Bronchial epithelial cell (primary cell): Measurements from ENCODE around the gene CSAD. TPM values are rescaled to one million over a fixed set of nuclear protein-coding genes. Genes with fewer than 3 reads are reported as not detected.

Experiments used
- DNase-seq: peaks from one replicate; pipeline ENCODE4 v3.0.0-alpha.2; 2010; ENCODE audit warnings: low read depth
- FAIRE-seq: peaks from 2 replicates; lab custom pipeline; 2011; peaks lifted over from hg19 to GRCh38; lab: Jason Lieb, UNC
- H3K27me3 ChIP-seq: 2 replicates; pipeline ENCODE4 v1.5.1; 2011; ENCODE audit warnings: low read length; ENCODE audit not compliant: control insufficient read depth, insufficient read depth
- H3K36me3 ChIP-seq: 2 replicates; pipeline ENCODE4 v1.5.1; 2011; ENCODE audit warnings: low read length; ENCODE audit not compliant: control insufficient read depth, insufficient read depth
- H3K4me3 ChIP-seq: 2 replicates; pipeline ENCODE4 v1.5.1; 2011; ENCODE audit warnings: mild to moderate bottlenecking, low read depth, low read length, control low read depth
- total RNA-seq: library from RNA; depleted of rRNA; stranded (reverse); fragments of >200 nt; gene quantifications from 2 replicates; pipeline ENCODE4 v1.2.1, GENCODE V29; 2014
- TF ChIP-seq, protein P1 (sequence below): IDR thresholded peaks from 2 replicates; pipeline ENCODE4 v1.5.1; 2011; ENCODE audit warnings: mild to moderate bottlenecking, moderate library complexity, low read length, control low read depth, inconsistent platforms; ENCODE audit not compliant: insufficient read depth, severe bottlenecking

Gene CSAD
- total RNA-seq, 1 donor from 2014 or later: 6.6 TPM

DNA sequence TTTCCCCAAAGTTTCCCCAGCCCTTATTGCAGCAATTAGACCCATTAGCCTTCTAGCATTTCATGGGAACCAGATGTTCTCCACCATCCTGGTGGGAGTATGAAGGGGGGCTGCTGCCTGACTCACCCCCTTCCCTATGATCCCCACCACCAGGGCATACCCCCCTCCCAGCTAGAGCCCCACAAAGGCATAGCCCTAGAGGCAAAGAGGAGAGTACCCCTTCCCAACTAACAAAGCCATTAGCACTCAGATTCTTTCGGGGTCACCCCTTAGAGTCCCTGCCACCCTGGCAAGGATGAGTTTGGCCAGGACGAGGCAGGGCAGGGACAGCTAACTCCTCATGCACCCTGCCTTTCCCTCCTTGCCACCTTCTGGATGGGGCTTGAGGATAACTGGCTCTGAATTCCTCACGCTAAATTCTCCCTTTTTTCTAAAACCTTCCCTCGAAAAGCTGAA, 42.1 kb upstream of the CSAD start:
- H3K27me3 ChIP-seq: no peaks in the 10 kb centered on the region
- H3K4me3 ChIP-seq: no peak overlapping the region
- no peak for DNase-seq
- no peak for FAIRE-seq
- TF ChIP-seq, protein P1, sequence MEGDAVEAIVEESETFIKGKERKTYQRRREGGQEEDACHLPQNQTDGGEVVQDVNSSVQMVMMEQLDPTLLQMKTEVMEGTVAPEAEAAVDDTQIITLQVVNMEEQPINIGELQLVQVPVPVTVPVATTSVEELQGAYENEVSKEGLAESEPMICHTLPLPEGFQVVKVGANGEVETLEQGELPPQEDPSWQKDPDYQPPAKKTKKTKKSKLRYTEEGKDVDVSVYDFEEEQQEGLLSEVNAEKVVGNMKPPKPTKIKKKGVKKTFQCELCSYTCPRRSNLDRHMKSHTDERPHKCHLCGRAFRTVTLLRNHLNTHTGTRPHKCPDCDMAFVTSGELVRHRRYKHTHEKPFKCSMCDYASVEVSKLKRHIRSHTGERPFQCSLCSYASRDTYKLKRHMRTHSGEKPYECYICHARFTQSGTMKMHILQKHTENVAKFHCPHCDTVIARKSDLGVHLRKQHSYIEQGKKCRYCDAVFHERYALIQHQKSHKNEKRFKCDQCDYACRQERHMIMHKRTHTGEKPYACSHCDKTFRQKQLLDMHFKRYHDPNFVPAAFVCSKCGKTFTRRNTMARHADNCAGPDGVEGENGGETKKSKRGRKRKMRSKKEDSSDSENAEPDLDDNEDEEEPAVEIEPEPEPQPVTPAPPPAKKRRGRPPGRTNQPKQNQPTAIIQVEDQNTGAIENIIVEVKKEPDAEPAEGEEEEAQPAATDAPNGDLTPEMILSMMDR: no peak
- H3K36me3 ChIP-seq: peaks cover 18% of the 10 kb centered on the region

DNA sequence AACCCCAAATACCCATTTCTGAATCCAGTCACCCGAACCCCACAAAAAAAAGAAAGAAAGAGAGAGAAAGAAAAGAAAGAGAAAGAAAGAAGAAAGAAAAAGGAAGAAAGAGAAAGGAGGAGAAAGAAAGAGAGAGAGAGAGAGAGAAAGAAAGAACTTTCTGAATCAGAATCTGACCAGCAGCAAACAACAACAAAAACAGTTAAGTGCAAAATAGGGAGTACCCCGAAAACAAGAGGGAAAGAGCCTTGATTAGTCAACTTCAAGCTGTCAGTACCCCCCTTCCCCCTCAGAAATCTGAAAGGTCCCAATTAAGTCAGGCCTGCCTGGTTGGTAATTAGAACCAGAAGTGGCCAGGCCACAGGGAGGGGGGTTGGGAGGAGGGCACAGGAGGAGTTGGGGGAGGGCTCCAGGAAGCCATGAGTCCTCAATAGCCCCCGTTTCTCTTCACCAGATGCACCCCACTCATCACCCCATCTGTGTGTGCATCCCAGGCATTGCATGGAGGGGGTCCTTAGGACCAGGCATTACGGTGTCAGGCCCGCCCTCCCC, 41.5 kb upstream of the CSAD start:
- no peak for DNase-seq
- Histone ChIP-seq H3K36me3 (peaks cover 17% of the 10 kb centered on the region), H3K4me3 (peak overlapping the region; percentile 5), H3K27me3 (no peaks in the 10 kb centered on the region)
- TF ChIP-seq, protein P1: no peak
- no peak for FAIRE-seq

DNA sequence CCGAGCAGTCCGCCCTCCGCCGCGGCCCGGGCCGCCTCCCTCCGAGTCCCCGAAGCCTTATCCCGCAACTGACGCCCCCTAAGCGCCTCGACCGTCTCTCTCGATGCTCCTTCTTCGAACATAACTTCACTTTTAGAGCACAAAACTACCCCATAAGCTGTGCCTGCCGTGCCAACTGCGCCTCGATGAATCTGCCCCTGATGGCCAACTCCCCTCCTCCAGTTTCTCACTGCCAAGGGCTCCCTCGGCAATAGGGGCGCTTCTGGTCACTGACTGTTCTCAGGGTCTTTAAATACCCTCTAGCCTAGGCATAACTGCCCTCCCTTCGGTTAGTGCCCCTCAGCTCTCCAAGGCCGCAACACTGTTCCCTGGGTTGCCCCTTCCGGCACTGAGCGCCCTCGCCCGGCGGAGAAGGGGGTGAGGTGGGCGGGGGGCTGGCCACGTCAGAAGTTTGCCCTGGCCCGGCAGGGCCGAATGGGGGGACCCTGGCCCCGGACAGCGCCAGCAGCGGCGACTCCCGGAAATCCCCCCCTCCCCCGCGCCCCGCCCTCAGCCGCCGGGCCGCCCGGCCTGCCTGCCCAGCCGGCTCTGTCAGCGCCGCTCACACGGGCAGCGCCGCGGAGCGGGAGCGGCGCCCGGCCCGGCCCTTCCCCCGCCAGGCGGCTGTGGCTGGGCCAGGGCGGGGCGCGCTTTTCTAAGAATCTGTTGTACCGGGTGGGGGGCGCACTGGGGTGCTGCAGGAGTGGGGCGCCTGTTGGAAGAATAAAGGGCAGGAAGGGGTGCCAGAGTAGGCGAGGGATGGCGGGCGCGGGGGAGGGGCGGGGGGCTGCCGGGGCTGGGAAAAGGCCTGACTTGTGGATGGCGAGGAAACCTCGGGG, 40.7 kb upstream of the CSAD start:
- peaks cover 16% of the 10 kb centered on the region for H3K36me3 ChIP-seq
- H3K4me3 ChIP-seq: peak overlapping the region; percentile 50
- no peaks in the 10 kb centered on the region for H3K27me3 ChIP-seq
- FAIRE-seq (no peak), DNase-seq (no peak)
- TF ChIP-seq, protein P1: peak; percentile 4

DNA sequence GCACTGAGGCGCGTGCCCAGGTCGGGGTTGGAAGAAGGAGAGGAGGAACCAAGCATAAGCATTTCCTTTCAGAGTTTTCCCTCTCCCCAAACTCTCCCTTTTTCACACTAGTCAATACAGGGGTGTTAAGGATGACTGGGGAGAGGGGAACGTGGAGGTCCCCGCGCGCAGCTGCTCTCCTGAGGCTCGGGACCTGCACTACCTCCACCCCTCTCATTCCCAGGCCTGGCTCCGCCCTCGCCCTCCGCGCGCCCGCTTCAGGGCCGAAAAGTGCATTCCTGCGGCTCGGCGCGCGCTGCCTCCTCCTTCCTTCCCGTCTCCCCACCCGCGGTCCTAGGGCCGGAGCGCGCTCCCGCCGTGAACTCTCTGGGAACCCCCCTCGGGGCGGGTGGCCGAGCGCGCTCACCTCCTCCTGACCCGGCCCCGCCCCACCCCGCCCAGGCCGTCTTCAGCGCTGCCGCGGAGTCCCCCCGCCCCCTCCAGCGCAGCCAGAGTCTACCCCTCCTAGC, 40.0 kb upstream of the CSAD start:
- TF ChIP-seq, protein P1: no peak
- Histone ChIP-seq H3K36me3 (peaks cover 20% of the 10 kb centered on the region), H3K27me3 (no peaks in the 10 kb centered on the region), H3K4me3 (peak overlapping the region; percentile 50)
- no peak for FAIRE-seq
- peak; percentile 73 for DNase-seq

DNA sequence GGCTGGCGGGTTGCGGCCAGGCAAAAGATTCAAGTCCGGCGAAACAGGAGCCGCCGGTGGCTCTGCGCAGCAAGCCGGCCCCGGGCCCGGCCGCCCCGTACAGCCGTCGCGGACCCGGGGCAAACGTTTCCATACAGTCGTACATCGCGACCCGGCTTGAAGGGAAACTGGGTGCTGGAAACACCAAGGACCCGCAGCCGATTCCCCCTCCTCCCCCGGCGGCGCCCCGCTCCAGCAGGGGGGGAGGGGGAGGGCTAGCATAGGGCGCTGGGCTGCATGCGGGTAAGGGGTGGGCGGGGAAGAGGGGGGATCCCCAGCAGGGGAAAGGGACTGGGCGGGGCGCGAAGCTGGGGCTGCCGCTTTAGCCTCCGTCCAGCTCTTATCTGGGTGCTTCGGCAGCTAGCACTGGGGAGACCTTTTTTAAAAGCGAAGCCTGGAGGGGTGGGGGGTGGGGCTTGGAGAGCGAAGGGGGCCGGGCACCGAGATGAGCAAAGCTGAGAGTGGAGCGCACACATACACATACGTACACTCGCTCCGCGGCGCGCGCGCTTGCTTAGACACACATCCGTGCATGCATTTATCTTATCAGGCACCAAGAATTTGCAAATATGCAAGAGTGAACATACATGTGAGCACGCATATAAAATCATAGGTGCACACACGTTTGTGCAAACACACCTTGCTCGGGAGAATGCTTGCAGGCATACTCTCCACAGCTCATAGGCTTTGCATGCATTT, 39.4 kb upstream of the CSAD start:
- H3K36me3 ChIP-seq: peaks cover 22% of the 10 kb centered on the region
- TF ChIP-seq, protein P1: no peak
- H3K4me3 ChIP-seq: peak overlapping the region; percentile 50
- DNase-seq (peak; percentile 59), FAIRE-seq (no peak)
- H3K27me3 ChIP-seq: no peaks in the 10 kb centered on the region
